Endothelial cell of umbilical vein (primary cell): Measurements from ENCODE around the gene CADPS. TPM values are rescaled to one million over a fixed set of nuclear protein-coding genes. Genes with fewer than 3 reads are reported as not detected.

Source experiments
- BruUV-seq: library from RNA; stranded (reverse); fragments of 400-500 nt; replicated peaks from 2 replicates; lab custom pipeline; 2021; lab: Mats Ljungman, UMichigan
- CTCF ChIA-PET: fragments of 300-600, 350-600 bp; sonication (Branson Sonifier 250); formaldehyde crosslinking; loops from one replicate; lab custom pipeline; 2021; ENCODE audit warnings: antibody characterized with exemption, inconsistent platforms; lab: Charles Lee
- POLR2A ChIA-PET: fragments of 300-600, 350-600 bp; sonication (Branson Sonifier 250); formaldehyde crosslinking; loops from one replicate; lab custom pipeline; 2021; ENCODE audit warnings: antibody characterized with exemption, inconsistent platforms; lab: Charles Lee
- DNase-seq: peaks from one replicate; pipeline ENCODE4 v3.0.0-alpha.2; 2011; ENCODE audit warnings: low read depth, low spot score
- FAIRE-seq: peaks from 2 replicates; lab custom pipeline; 2011; peaks lifted over from hg19 to GRCh38; lab: Jason Lieb, UNC
- H2AFZ ChIP-seq: 2 replicates; pipeline ENCODE4 v1.6.0; 2012; ENCODE audit warnings: low read depth, low read length, control low read depth, inconsistent platforms
- H3K27ac ChIP-seq: 2 replicates; pipeline ENCODE4 v1.5.1; 2011; ENCODE audit warnings: low read depth, mild to moderate bottlenecking, control low read depth, low read length, moderate library complexity; ENCODE audit not compliant: insufficient read depth
- H3K27me3 ChIP-seq, 2 experiments: 2 replicates each; pipeline versions ENCODE4 v1.6.0 to v1.6.1; 2011; ENCODE audit warnings: low read length in 2 of 2, mixed read lengths in 1 of 2; ENCODE audit not compliant: control insufficient read depth in 2 of 2, insufficient read depth in 2 of 2
- H3K36me3 ChIP-seq, 2 experiments: 2 replicates in 1 of 2; 3 replicates in 1 of 2; pipeline ENCODE4 v1.5.1; 2011; ENCODE audit warnings: low read length in 2 of 2, mild to moderate bottlenecking in 1 of 2, moderate library complexity in 1 of 2; ENCODE audit not compliant: control insufficient read depth in 2 of 2, insufficient read depth in 2 of 2; ENCODE audit errors: extremely low read depth in 1 of 2
- H3K4me1 ChIP-seq: 3 replicates; pipeline ENCODE4 v1.5.1; 2011; ENCODE audit warnings: mild to moderate bottlenecking, low read length; ENCODE audit not compliant: control insufficient read depth, insufficient read depth; ENCODE audit errors: extremely low read depth
- H3K4me2 ChIP-seq: 2 replicates; pipeline ENCODE4 v1.6.1; 2011; ENCODE audit warnings: low read length, control low read depth, mixed read lengths; ENCODE audit not compliant: insufficient read depth
- H3K4me3 ChIP-seq, 3 experiments: fragments of 200-600 bp in 1 of 3; sonication (generic), shearing (Covaris generic) in 1 of 3; replicated peaks in 1 of 3; 2 replicates each; pipeline ENCODE4 v1.5.1; 2011 to 2016; ENCODE audit warnings: control low read depth in 3 of 3, low read length in 3 of 3, mild to moderate bottlenecking in 2 of 3, inconsistent platforms in 1 of 3, low read depth in 1 of 3, moderate library complexity in 1 of 3; ENCODE audit not compliant: insufficient read depth in 1 of 3
- H3K79me2 ChIP-seq: 2 replicates; pipeline ENCODE4 v1.6.0; 2012; ENCODE audit warnings: low read length, inconsistent platforms; ENCODE audit not compliant: control insufficient read depth, insufficient read depth
- H3K9ac ChIP-seq: replicated peaks from 2 replicates; pipeline ENCODE3; 2011; ENCODE audit warnings: low read length, control low read depth; ENCODE audit not compliant: insufficient read depth; ENCODE audit errors: extremely low read depth
- H3K9me1 ChIP-seq: replicated peaks from 3 replicates; pipeline ENCODE4 v1.6.0; 2011; ENCODE audit warnings: mild to moderate bottlenecking, low read length; ENCODE audit not compliant: control insufficient read depth, insufficient read depth; ENCODE audit errors: extremely low read depth
- H3K9me3 ChIP-seq: replicated peaks from 2 replicates; pipeline ENCODE4 v1.5.1; 2012; ENCODE audit warnings: low read length, inconsistent platforms; ENCODE audit not compliant: control insufficient read depth, insufficient read depth
- H4K20me1 ChIP-seq: replicated peaks from 2 replicates; pipeline ENCODE3; 2011; ENCODE audit warnings: mild to moderate bottlenecking, low read length; ENCODE audit not compliant: control insufficient read depth, insufficient read depth; ENCODE audit errors: extremely low read depth
- EZH2 ChIP-seq: IDR thresholded peaks from 2 replicates; pipeline ENCODE4 v1.6.1; 2012; ENCODE audit warnings: borderline replicate concordance, low read depth, mild to moderate bottlenecking, moderate library complexity, low read length, inconsistent platforms; ENCODE audit not compliant: severe bottlenecking
- FOS ChIP-seq: IDR thresholded peaks from 2 replicates; pipeline ENCODE4 v1.6.1; 2011; ENCODE audit warnings: mild to moderate bottlenecking, low read length, moderate library complexity, borderline replicate concordance; ENCODE audit not compliant: insufficient read depth
- GATA2 ChIP-seq: IDR thresholded peaks from 2 replicates; pipeline ENCODE4 v1.7.0; 2011; ENCODE audit warnings: low read depth, mild to moderate bottlenecking, moderate library complexity, mixed read lengths, low read length; ENCODE audit not compliant: insufficient read length, insufficient read depth
- JUN ChIP-seq: IDR thresholded peaks from 2 replicates; pipeline ENCODE4 v1.6.1; 2011; ENCODE audit warnings: borderline replicate concordance, low read depth; ENCODE audit not compliant: insufficient read length, insufficient read depth
- MYC ChIP-seq: IDR thresholded peaks from one replicate; pipeline ENCODE4 v1.6.1; 2011; ENCODE audit warnings: mild to moderate bottlenecking, low read depth, low read length
- POLR2A ChIP-seq: IDR thresholded peaks from 2 replicates; pipeline ENCODE4 v1.6.1; 2012; ENCODE audit warnings: low read depth, mild to moderate bottlenecking, control low read depth, low read length
- POLR2AphosphoS5 ChIP-seq: IDR thresholded peaks from 2 replicates; pipeline ENCODE4 v1.6.1; 2012; ENCODE audit warnings: low read depth, mild to moderate bottlenecking, control low read depth, low read length, moderate library complexity; ENCODE audit not compliant: insufficient read depth
- dilution Hi-C: fragments of 300-500 bp; cut with MboI; formaldehyde crosslinking; loops from one replicate; pipeline ENCODE4 v1.15.0; 2019; ENCODE audit warnings: low sequenced_read_pairs; ENCODE audit not compliant: extremely low pct_ligation_motif_present
- intact Hi-C: fragments of 100-400 bp; cut with micrococcal nuclease; formaldehyde crosslinking; loops from one replicate; pipeline ENCODE4 v1.10.0; 2022
- polyA plus RNA-seq, 4 experiments: library from polyadenylated mRNA; depleted of rRNA in 3 of 4; stranded (reverse) in 3 of 4; unstranded in 1 of 4; fragments of >200 nt; gene quantifications; 2 replicates each; pipeline versions ENCODE4 v1.2.1 to v1.2.3, GENCODE V29; 2011 to 2012; ENCODE audit warnings: missing spikeins in 1 of 4
- total RNA-seq: library from RNA; stranded (reverse); gene quantifications from 2 replicates; pipeline ENCODE4 v1.2.3, GENCODE V29; 2021
- TF ChIP-seq, protein P1 (sequence below), 2 donors: IDR thresholded peaks; 1 replicate in 1 of 2; 2 replicates in 1 of 2; pipeline ENCODE4 v1.5.1; 2011; ENCODE audit warnings: low read length in 2 of 2, mild to moderate bottlenecking in 2 of 2, moderate library complexity in 2 of 2, control low read depth in 1 of 2, inconsistent platforms in 1 of 2, low read depth in 1 of 2; ENCODE audit not compliant: insufficient read depth in 1 of 2; ENCODE audit errors: extremely low read depth in 1 of 2
- TF ChIP-seq, protein P2 (sequence below): IDR thresholded peaks from 2 replicates; pipeline ENCODE4 v1.6.1; 2011; ENCODE audit not compliant: insufficient read depth, insufficient read length

CADPS gene
- total and polyA plus RNA-seq, 2 donors (not counting 3 experiments of a cell fraction or from before 2014, with no cell fraction given) = not detected

DNA sequence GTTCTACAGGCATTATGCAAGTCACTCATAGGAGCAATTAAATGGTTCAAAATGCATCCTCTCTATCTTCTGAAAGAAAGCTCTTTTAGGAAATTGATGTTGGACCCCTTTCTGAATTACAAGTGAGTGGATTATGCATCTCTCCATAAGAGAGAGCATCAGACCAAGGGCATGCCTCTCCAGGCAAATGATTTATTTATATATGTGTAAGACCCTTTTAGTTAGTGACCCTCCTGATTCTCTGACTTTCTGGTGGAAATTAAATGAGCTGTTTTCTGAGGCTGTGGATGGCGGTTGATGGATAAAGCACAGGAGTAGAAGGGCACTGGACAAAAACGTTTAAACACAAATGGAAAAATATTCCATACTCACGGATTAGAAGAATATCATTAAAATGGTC, 62.6 kb downstream of the CADPS start:
- Histone ChIP-seq H3K4me2 (no peak overlapping the region), H3K4me1 (no peaks in the 10 kb centered on the region), H3K9me1 (no peaks in the 10 kb centered on the region), H3K36me3 (no peaks in the 10 kb centered on the region), H2AFZ (no peak overlapping the region), H3K27ac (no peak overlapping the region), H4K20me1 (no peaks in the 10 kb centered on the region), H3K79me2 (no peaks in the 10 kb centered on the region), H3K27me3 (no peaks in the 10 kb centered on the region), H3K9me3 (no peaks in the 10 kb centered on the region), H3K9ac (no peak overlapping the region), H3K4me3 (no peak overlapping the region)
- dilution Hi-C loops = no loop called here
- TF ChIP-seq, protein P1, sequence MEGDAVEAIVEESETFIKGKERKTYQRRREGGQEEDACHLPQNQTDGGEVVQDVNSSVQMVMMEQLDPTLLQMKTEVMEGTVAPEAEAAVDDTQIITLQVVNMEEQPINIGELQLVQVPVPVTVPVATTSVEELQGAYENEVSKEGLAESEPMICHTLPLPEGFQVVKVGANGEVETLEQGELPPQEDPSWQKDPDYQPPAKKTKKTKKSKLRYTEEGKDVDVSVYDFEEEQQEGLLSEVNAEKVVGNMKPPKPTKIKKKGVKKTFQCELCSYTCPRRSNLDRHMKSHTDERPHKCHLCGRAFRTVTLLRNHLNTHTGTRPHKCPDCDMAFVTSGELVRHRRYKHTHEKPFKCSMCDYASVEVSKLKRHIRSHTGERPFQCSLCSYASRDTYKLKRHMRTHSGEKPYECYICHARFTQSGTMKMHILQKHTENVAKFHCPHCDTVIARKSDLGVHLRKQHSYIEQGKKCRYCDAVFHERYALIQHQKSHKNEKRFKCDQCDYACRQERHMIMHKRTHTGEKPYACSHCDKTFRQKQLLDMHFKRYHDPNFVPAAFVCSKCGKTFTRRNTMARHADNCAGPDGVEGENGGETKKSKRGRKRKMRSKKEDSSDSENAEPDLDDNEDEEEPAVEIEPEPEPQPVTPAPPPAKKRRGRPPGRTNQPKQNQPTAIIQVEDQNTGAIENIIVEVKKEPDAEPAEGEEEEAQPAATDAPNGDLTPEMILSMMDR (IDR thresholded peaks at IDR 0.05; ENCODE audit: extremely low read depth in 1 of 2, insufficient read depth in 1 of 2, low read depth in 1 of 2, low read length in 2 of 2) = no peak
- no peak for TF ChIP-seq EZH2
- TF ChIP-seq GATA2 = no peak
- TF ChIP-seq JUN = no peak
- no peak for TF ChIP-seq FOS
- TF ChIP-seq MYC = no peak
- no peak for TF ChIP-seq POLR2A
- no peak for TF ChIP-seq POLR2AphosphoS5
- TF ChIP-seq, protein P2, sequence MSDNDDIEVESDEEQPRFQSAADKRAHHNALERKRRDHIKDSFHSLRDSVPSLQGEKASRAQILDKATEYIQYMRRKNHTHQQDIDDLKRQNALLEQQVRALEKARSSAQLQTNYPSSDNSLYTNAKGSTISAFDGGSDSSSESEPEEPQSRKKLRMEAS = no peak
- ChIA-PET POLR2A (no interaction called here), CTCF (no interaction called here)
- FAIRE-seq = no peak
- DNase-seq = no peak
- no TSS peak for BruUV-seq
- intact Hi-C loops = no loop called here
